IPS-18c (cell line): ENCODE measurements around the gene ATP10B.

Experiments used
- H3K4me3 ChIP-seq: 2 replicates; pipeline ENCODE4 v1.7.0; 2013; ENCODE audit warnings: low read depth, mild to moderate bottlenecking, low read length, moderate library complexity; ENCODE audit not compliant: insufficient read depth
- H3K9me3 ChIP-seq: one replicate; pipeline ENCODE4 v1.6.1; 2013; ENCODE audit warnings: mild to moderate bottlenecking, low read length, moderate library complexity; ENCODE audit not compliant: control insufficient read depth, insufficient read depth

ATP10B gene

DNA sequence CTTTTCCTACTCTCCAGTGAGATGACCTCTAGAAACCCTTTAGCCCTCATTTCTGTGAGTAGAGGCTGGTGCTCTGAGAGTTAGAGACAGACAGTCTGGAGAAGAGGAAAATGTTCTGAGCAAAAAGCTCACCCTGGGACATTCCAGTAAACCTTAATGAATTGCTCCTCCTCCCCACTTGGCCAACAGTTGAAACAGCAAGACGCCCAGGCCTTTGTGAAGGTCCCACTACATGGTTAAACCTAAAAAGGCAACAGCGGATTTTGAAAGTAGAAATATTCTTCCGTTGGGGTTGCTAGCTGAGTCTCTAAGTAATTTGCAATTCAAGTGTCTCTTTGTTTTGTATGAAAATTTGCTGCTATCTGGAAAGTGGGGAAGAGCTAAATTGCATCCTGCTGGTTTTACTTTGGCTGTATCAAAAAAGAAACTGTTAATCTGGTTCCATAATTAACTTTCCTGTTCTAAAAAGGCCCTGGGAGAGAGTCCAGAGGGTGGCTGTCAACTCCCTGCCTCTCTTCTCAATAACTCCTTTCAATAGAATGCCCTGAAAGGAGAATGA is 63.8 kb downstream of the ATP10B start:
- Histone ChIP-seq H3K4me3 (no peak overlapping the region), H3K9me3 (no peaks in the 10 kb centered on the region)

- H3K9me3 ChIP-seq = no peaks in the 10 kb centered on the region
- no peak overlapping the region for H3K4me3 ChIP-seq
Measured at GRCh38 chr5:160787240-160787639, 64.8 kb downstream of the ATP10B start.

GRCh38 chr5:160774666-160775315 is 77.2 kb downstream of the ATP10B start:
- Histone ChIP-seq H3K9me3 (no peaks in the 10 kb centered on the region), H3K4me3 (no peak overlapping the region)

- Histone ChIP-seq H3K9me3 (no peaks in the 10 kb centered on the region), H3K4me3 (no peak overlapping the region)
Measured at GRCh38 chr5:160773646-160774410, 78.2 kb downstream of the ATP10B start.

DNA sequence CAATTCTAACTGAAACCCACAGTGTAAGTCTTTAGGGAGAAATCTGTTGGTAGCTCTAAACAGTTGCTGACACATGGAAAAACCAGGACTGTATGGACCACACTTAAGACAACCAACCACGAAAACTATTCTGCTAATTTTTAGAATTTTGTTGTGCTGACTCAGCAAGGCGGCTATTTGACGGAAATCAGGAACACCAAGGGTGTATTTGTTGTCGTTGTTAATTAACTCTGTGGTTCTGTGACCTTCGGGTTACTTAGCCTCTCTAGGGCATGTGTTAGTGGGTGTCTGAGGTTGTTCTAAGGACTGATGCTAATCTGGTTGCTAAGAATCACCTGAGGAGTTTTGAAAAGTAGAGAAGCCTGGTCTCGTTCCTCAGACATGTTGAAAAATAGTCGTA is 79.2 kb downstream of the ATP10B start:
- Histone ChIP-seq H3K9me3 (no peaks in the 10 kb centered on the region), H3K4me3 (no peak overlapping the region)

GRCh38 chr5:160770718-160771117 is 81.3 kb downstream of the ATP10B start:
- no peaks in the 10 kb centered on the region for H3K9me3 ChIP-seq
- no peak overlapping the region for H3K4me3 ChIP-seq

DNA sequence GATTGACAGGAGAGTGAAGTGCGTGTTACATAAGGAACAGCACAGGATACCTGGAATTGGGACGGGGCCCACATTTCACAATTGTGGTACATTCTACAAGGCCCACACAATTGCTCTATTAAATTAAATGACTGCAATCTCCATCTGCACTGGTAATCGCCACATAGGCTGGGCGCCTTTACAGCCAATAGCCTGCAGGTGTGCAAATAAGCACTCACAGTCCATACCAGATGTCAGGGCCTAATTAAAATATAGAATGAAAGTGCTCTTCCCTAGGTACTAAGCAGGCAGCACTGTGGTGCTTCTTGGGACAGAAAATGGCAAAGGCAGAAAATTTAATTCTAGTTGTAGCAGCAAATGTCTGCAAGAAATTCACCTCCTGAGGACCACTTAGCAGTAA is 82.7 kb downstream of the ATP10B start:
- Histone ChIP-seq H3K9me3 (no peaks in the 10 kb centered on the region), H3K4me3 (no peak overlapping the region)

DNA sequence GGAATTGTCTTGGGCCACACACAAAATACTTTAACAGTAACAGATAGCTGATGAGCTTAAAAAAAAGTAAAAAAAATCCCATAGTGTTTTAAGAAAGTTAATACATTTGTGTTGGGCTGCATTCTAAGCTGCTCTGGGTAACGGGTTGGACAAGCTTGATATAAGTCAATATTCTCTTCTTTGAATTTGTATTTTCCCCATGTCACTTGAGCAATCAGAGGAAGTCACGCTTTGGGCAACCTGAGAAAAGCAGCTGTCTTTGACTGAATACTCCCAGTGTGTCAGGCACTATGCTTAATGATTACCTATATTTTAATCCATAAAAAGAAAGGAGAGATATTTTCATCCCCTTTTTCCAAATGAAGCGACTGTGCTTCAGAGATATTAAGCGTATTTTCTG is 84.9 kb downstream of the ATP10B start:
- H3K9me3 ChIP-seq = no peaks in the 10 kb centered on the region
- no peak overlapping the region for H3K4me3 ChIP-seq

GRCh38 chr5:160760008-160760407 is 92.0 kb downstream of the ATP10B start:
- Histone ChIP-seq H3K4me3 (no peak overlapping the region), H3K9me3 (no peaks in the 10 kb centered on the region)

GRCh38 chr5:160757194-160757593 is 94.8 kb downstream of the ATP10B start:
- no peak overlapping the region for H3K4me3 ChIP-seq
- no peaks in the 10 kb centered on the region for H3K9me3 ChIP-seq

DNA sequence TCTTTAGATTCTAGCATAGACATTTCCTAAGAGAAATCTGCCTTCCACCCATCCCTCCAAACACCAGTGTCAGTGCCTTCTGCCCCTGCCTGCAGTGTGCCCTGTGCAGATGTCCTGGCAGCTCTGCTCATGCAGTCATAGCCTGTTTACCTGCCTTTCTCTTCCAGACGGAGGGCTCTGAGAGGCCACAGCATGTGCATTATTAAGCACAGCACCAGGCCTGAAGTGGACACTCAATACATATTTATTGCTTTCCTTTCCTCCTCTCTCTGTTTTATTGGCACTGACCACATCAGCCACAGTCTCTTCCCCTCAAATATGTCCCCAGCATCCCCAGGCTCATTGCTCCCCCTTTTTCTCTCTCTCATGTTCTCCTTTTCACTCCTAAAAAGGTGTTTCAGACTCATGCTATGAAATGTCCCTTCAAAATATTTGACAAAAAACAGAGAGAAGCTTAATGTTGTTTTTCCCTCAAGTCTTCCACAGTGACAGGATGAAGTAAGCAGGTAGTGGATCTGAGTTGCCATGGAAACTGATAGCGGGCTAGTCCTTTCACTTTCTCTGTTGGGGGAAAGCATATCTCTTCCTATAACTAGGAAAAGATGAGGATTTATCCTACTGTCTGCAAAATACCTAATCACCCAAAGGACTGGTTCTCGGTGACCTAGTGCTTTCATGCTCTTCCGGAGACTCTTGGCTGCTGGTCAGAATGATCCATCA is 100.9 kb downstream of the ATP10B start:
- Histone ChIP-seq H3K9me3 (no peaks in the 10 kb centered on the region), H3K4me3 (no peak overlapping the region)

DNA sequence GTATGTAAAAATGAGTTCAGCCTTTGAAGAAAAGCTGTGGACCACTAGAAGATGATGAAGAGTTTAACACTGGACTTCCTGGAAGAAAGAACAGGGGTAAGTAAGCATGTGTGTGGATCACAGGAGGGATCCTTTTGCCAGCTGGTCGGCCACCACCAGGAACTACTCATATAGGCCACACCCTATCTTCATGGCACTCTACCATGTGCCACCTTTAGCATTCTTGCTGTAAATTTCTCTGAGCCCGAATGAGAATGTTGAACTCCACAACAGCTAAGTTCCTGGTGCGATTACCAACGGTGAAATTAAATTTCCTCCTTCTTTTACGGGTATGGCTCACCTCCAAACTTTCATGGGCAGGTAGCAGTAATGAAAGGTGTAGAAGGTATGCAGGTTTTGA is 102.3 kb downstream of the ATP10B start:
- Histone ChIP-seq H3K4me3 (no peak overlapping the region), H3K9me3 (no peaks in the 10 kb centered on the region)

DNA sequence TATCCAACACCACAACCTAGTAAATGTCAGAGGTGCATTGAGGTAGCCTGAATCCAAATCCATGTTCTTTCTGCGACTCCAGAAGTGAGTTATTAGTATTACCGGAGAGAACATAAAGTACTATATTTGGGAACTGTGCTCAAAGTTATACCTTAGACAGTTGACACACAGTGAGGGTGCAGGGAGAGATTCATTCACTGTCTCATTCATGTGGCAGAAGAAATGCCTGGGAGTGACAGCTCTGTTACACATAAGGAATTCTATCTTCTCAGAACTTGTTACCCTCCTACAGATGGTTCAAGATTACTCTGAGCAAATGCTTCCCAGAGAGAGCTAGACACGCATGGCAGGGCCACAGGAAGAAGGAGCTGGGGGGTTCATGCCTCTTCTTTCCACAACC is 103.0 kb downstream of the ATP10B start:
- no peak overlapping the region for H3K4me3 ChIP-seq
- H3K9me3 ChIP-seq = no peaks in the 10 kb centered on the region

- Histone ChIP-seq H3K9me3 (no peaks in the 10 kb centered on the region), H3K4me3 (no peak overlapping the region)
Measured at GRCh38 chr5:160747987-160748386, 104.0 kb downstream of the ATP10B start.

DNA sequence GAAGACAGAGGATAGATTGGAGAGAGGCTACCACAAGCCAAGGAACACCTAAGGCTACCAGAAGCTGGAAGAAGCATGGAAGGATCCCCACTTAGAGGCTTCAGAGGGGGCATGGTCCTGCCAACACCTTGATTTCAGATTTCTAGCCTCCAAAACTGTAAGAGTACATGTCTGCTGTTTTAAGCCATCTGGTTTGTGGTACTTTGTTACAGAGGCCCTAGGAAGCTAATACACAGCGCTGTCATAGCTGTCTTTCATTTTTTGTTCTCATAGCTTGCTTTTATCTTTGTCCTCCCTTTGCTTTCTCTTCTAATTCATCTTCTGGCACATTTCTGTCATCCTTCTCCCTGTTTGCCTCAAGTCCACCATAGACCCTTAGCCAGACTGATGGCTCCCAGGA is 104.5 kb downstream of the ATP10B start:
- no peaks in the 10 kb centered on the region for H3K9me3 ChIP-seq
- no peak overlapping the region for H3K4me3 ChIP-seq

DNA sequence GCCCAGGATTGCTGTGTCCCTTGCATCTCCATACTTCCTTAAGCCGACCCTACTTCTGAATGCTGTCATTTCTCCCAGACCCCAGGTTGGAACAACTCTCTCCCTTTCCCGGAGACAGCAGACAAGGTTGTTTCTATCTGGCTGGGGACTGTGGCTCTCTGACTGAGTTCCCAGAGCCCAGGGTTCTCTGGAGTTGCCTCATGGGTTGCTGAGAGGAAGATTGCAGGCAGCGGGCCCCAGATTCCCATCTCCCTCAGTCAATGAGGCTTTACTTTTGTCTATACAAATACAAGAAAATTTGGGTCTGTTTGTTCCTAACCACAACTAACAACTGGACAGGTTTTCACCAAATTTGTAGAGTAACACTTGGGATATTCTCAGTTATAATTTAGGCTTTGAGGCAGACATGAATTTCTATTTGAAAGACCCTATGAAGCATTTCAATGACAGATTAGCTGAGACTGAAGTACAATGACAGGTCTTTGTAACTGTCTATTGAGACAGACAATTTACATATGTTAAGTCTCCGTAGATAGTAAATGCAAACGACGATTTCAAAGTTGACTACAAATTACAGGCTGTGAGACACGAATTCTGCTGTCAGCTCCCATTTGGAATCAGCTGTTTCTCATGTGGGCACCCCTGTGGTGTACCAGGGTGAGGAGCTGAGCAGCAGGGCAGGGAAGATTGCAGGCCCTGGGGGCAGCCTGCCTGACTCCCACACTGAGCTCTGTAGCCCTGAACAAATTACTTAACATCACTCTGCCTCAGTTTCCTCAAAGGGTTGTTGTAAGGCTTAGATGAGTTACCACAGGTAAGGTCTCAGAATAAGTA is 107.5 kb downstream of the ATP10B start:
- Histone ChIP-seq H3K4me3 (no peak overlapping the region), H3K9me3 (no peaks in the 10 kb centered on the region)

- no peaks in the 10 kb centered on the region for H3K9me3 ChIP-seq
- no peak overlapping the region for H3K4me3 ChIP-seq
Measured at GRCh38 chr5:160743027-160743426, 109.0 kb downstream of the ATP10B start.
